Breast epithelium (tissue), 3 donors: ENCODE measurements around the gene CDH13.

Source experiments
- POLR2A ChIP-seq: fragments of 450-650 bp; IDR thresholded peaks from one replicate; pipeline ENCODE4 v1.6.1; 2016; ENCODE audit warnings: antibody characterized with exemption, mild to moderate bottlenecking, moderate library complexity
- POLR2AphosphoS5 ChIP-seq, 3 donors: sonication (generic); formaldehyde crosslinking; IDR thresholded peaks; one replicate each; pipeline ENCODE4 v1.6.1; 2017; ENCODE audit warnings: antibody characterized with exemption in 3 of 3
- TF ChIP-seq, protein P1 (sequence below), 3 donors: fragments of 450-650 bp; IDR thresholded peaks; one replicate each; pipeline ENCODE4 v1.5.1; 2016 to 2017; ENCODE audit warnings: antibody characterized with exemption in 3 of 3, mild to moderate bottlenecking in 3 of 3, moderate library complexity in 3 of 3

DNA sequence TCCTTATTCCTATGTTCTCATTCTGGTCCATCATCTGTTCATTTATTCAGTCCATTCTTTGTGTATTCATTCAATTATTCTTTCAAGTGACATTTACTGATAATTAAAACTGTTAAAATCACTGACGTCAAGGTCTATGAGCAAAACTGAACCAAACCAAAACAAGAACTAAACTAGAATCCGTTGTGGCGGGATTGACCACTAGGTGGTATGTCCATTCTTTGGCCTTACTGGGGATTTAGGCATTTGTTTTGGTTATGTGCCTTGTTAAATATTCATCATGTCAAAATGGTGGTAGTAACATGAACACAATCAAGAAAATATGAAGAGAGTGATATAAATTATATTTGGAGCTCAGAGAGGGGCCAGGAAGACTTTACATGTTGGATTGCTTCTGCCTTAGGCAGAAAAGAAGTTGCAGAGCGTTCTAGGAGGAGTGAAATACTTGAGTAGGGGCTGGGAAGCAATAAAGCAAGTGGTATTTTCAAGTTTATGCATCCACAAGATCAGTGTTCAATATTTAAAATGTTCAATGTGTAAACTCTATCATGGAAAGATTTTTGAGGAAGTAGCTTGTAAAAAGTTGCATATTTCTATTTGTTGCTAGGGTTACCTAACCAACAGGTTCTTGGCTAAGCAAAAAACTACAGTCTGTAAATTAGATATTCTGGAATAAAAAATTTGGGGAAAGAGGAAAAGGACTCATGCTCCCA lies 129.0 kb downstream of the CDH13 start:
- TF ChIP-seq, protein P1, sequence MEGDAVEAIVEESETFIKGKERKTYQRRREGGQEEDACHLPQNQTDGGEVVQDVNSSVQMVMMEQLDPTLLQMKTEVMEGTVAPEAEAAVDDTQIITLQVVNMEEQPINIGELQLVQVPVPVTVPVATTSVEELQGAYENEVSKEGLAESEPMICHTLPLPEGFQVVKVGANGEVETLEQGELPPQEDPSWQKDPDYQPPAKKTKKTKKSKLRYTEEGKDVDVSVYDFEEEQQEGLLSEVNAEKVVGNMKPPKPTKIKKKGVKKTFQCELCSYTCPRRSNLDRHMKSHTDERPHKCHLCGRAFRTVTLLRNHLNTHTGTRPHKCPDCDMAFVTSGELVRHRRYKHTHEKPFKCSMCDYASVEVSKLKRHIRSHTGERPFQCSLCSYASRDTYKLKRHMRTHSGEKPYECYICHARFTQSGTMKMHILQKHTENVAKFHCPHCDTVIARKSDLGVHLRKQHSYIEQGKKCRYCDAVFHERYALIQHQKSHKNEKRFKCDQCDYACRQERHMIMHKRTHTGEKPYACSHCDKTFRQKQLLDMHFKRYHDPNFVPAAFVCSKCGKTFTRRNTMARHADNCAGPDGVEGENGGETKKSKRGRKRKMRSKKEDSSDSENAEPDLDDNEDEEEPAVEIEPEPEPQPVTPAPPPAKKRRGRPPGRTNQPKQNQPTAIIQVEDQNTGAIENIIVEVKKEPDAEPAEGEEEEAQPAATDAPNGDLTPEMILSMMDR (IDR thresholded peaks at IDR 0.05) = no peak
- no peak for TF ChIP-seq POLR2A
- no peak for TF ChIP-seq POLR2AphosphoS5 (IDR thresholded peaks at IDR 0.05)
